Fibroblast of lung (primary cell): Measurements from ENCODE around the gene HIPK4. TPM values are rescaled to one million over a fixed set of nuclear protein-coding genes. Genes with fewer than 3 reads are reported as not detected.

ENCODE experiments used
- DNase-seq, 2 donors: peaks; one replicate each; pipeline versions ENCODE4 v3.0.0 to v3.0.0-alpha.2; 2010; ENCODE audit warnings: low read depth in 2 of 2
- H2AFZ ChIP-seq: 2 replicates; pipeline ENCODE4 v1.5.1; 2012; ENCODE audit warnings: low read length, control low read depth, inconsistent platforms
- H3K27ac ChIP-seq: 2 replicates; pipeline ENCODE4 v1.5.1; 2011; ENCODE audit warnings: low read length, control low read depth; ENCODE audit not compliant: insufficient read depth
- H3K27me3 ChIP-seq: 2 replicates; pipeline ENCODE4 v1.5.1; 2011; ENCODE audit warnings: mild to moderate bottlenecking, low read length; ENCODE audit not compliant: control insufficient read depth, insufficient read depth
- H3K36me3 ChIP-seq: 2 replicates; pipeline ENCODE4 v1.5.1; 2011; ENCODE audit warnings: low read length; ENCODE audit not compliant: control insufficient read depth, insufficient read depth
- H3K4me1 ChIP-seq: 2 replicates; pipeline ENCODE4 v1.5.1; 2011; ENCODE audit warnings: low read length; ENCODE audit not compliant: control insufficient read depth, insufficient read depth; ENCODE audit errors: extremely low read depth
- H3K4me2 ChIP-seq: 2 replicates; pipeline ENCODE4 v1.5.1; 2011; ENCODE audit warnings: low read length, control low read depth; ENCODE audit not compliant: insufficient read depth; ENCODE audit errors: extremely low read depth
- H3K4me3 ChIP-seq, 4 experiments: fragments of 200-600 bp in 1 of 4; sonication (generic) in 1 of 4; replicated peaks in 1 of 4; 2 replicates each; pipeline ENCODE4 v1.5.1; 2011 to 2016; ENCODE audit warnings: low read length in 4 of 4, low read depth in 3 of 4, mild to moderate bottlenecking in 3 of 4, control low read depth in 2 of 4, inconsistent platforms in 1 of 4, mixed read lengths in 1 of 4; ENCODE audit not compliant: insufficient read depth in 1 of 4; ENCODE audit errors: control extremely low read depth in 1 of 4
- H3K79me2 ChIP-seq: 2 replicates; pipeline ENCODE4 v1.5.1; 2012; ENCODE audit warnings: mild to moderate bottlenecking, low read length, inconsistent platforms; ENCODE audit not compliant: control insufficient read depth, insufficient read depth
- H3K9ac ChIP-seq: 2 replicates; pipeline ENCODE4 v1.5.1; 2011; ENCODE audit warnings: mild to moderate bottlenecking, low read length, control low read depth; ENCODE audit not compliant: insufficient read depth
- H3K9me3 ChIP-seq: 2 replicates; pipeline ENCODE4 v1.5.1; 2012; ENCODE audit warnings: low read depth, low read length; ENCODE audit not compliant: control insufficient read depth, insufficient read depth
- H4K20me1 ChIP-seq: 2 replicates; pipeline ENCODE4 v1.5.1; 2011; ENCODE audit warnings: low read length; ENCODE audit not compliant: control insufficient read depth, insufficient read depth; ENCODE audit errors: extremely low read depth
- EZH2 ChIP-seq: IDR thresholded peaks from 2 replicates; pipeline ENCODE4 v1.5.1; 2012; ENCODE audit warnings: low read length, control low read depth, mild to moderate bottlenecking; ENCODE audit errors: missing control alignments
- polyA plus RNA-seq, 2 donors: library from polyadenylated mRNA; depleted of rRNA in 1 of 2; stranded (reverse) in 1 of 2; unstranded in 1 of 2; fragments of >200 nt; gene quantifications; 2 replicates each; pipeline ENCODE4 v1.2.1, GENCODE V29; 2011 to 2012; ENCODE audit warnings: missing spikeins in 1 of 2
- total RNA-seq: library from RNA; depleted of rRNA; stranded (reverse); fragments of >200 nt; gene quantifications from 2 replicates; pipeline ENCODE4 v1.2.1, GENCODE V29; 2014
- TF ChIP-seq, protein P1 (sequence below), 2 donors: IDR thresholded peaks in 1 of 2; conservative IDR thresholded peaks in 1 of 2; 1 replicate in 1 of 2; 2 replicates in 1 of 2; pipeline ENCODE4 v1.5.1; 2011 to 2012; ENCODE audit warnings: low read length in 2 of 2, control low read depth in 1 of 2, inconsistent platforms in 1 of 2, low read depth in 1 of 2, mild to moderate bottlenecking in 1 of 2

Gene HIPK4
- total and polyA plus RNA-seq, 2 donors (not counting 1 experiment from before 2014, with no cell fraction given) = 0.05 to 0.17 TPM

- Histone ChIP-seq H3K9ac (no peak overlapping the region), H3K4me1 (no peaks in the 10 kb centered on the region), H3K9me3 (no peaks in the 10 kb centered on the region), H3K27me3 (no peaks in the 10 kb centered on the region), H3K4me3 (no peak overlapping the region), H3K36me3 (no peaks in the 10 kb centered on the region), H3K79me2 (no peaks in the 10 kb centered on the region), H2AFZ (no peak overlapping the region), H3K4me2 (no peak overlapping the region), H3K27ac (no peak overlapping the region), H4K20me1 (no peaks in the 10 kb centered on the region)
- TF ChIP-seq, protein P1, sequence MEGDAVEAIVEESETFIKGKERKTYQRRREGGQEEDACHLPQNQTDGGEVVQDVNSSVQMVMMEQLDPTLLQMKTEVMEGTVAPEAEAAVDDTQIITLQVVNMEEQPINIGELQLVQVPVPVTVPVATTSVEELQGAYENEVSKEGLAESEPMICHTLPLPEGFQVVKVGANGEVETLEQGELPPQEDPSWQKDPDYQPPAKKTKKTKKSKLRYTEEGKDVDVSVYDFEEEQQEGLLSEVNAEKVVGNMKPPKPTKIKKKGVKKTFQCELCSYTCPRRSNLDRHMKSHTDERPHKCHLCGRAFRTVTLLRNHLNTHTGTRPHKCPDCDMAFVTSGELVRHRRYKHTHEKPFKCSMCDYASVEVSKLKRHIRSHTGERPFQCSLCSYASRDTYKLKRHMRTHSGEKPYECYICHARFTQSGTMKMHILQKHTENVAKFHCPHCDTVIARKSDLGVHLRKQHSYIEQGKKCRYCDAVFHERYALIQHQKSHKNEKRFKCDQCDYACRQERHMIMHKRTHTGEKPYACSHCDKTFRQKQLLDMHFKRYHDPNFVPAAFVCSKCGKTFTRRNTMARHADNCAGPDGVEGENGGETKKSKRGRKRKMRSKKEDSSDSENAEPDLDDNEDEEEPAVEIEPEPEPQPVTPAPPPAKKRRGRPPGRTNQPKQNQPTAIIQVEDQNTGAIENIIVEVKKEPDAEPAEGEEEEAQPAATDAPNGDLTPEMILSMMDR (conservative IDR thresholded peaks at IDR 0.05 in 1 of 2, IDR thresholded peaks at IDR 0.05 in 1 of 2; ENCODE audit: low read depth in 1 of 2, low read length in 2 of 2) = no peak
- no peak for TF ChIP-seq EZH2
- DNase-seq = no peak
Observed at GRCh38 chr19:40362160-40362559, 27.8 kb downstream of the HIPK4 start.

DNA sequence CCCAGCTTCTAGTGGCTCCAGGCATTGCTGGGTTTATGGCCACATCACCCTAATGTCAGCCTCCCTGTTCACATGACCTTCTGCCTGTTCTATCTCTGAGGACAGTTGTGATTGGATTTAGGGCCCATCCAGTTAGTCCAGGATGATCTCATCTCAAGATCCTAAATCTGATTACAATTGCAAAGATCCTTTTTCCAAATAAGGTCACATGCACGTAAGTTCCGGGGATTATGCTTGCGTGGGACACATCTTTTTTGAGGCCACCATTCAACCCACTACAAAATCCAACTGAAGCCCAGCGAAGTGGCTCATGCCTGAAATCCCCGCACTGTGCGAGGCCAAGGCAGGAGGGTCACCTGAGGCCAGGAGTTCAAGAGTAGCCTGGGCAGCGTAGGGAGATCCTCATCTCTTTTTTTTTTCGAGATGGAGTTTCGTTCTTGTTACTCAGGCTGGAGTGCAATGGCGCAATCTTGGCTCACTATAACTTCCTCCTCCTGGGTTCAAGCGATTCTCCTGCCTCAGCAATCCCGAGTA, 29.2 kb downstream of the HIPK4 start:
- Histone ChIP-seq H3K4me2 (no peak overlapping the region), H3K9me3 (no peaks in the 10 kb centered on the region), H3K27ac (no peak overlapping the region), H4K20me1 (no peaks in the 10 kb centered on the region), H2AFZ (no peak overlapping the region), H3K27me3 (no peaks in the 10 kb centered on the region), H3K36me3 (no peaks in the 10 kb centered on the region), H3K9ac (no peak overlapping the region), H3K79me2 (no peaks in the 10 kb centered on the region), H3K4me1 (no peaks in the 10 kb centered on the region), H3K4me3 (no peak overlapping the region)
- DNase-seq = no peak
- TF ChIP-seq, protein P1 (conservative IDR thresholded peaks at IDR 0.05 in 1 of 2, IDR thresholded peaks at IDR 0.05 in 1 of 2; ENCODE audit: low read depth in 1 of 2, low read length in 2 of 2) = no peak
- no peak for TF ChIP-seq EZH2

DNA sequence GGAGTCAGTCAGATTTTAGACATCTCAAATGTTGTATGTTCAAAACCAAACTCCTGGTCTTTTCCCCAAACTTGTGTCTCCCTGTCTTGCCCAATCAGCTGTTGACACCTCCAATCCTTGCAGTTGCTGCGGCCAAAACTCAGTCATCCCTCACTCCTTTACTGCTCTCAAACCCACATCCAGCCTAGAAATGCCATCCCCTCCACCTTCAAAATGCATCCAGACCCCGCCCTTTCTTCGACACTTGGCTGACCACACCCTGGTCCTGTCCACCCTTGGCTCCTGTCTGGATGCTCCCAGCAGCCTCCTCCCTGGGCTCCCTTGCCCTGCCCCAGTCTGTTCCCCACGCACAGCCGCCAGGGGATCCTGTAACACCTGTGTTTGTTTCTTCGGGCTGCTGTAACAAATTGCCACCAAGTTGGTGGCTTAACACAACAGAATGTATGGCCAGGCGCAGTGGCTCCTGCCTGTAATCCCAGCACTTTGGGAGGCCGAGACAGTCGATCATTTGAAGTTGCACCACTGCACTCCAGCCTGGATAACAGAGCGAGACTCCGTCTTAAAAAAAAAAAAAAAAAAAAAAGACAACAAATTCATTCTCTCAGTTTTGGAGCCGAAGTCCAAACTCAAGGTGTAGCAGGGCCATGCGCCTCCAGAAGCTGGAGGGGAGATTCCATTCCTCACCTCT, 29.8 kb downstream of the HIPK4 start:
- no peak for TF ChIP-seq EZH2
- TF ChIP-seq, protein P1 (conservative IDR thresholded peaks at IDR 0.05 in 1 of 2, IDR thresholded peaks at IDR 0.05 in 1 of 2; ENCODE audit: low read depth in 1 of 2, low read length in 2 of 2) = no peak
- Histone ChIP-seq H3K27me3 (no peaks in the 10 kb centered on the region), H3K4me2 (no peak overlapping the region), H3K4me3 (no peak overlapping the region), H3K4me1 (no peaks in the 10 kb centered on the region), H2AFZ (no peak overlapping the region), H3K27ac (no peak overlapping the region), H3K79me2 (no peaks in the 10 kb centered on the region), H4K20me1 (no peaks in the 10 kb centered on the region), H3K9ac (no peak overlapping the region), H3K9me3 (no peaks in the 10 kb centered on the region), H3K36me3 (no peaks in the 10 kb centered on the region)
- DNase-seq = no peak
